Activated T-cell treated with anti-CD3 and anti-CD28 coated beads, Interleukin-2, amount 50 U/mL, for 72 hours (primary cell): ENCODE measurements around the gene UMAD1. TPM values are rescaled to one million over a fixed set of nuclear protein-coding genes. Genes with fewer than 3 reads are reported as not detected.
A peak's percentile ranks its signal among the peaks of the same experiment; 100 is the strongest.
"Not testable (repeated sequence)": the region's sequence is repeated elsewhere in the genome, so short reads cannot be mapped to it uniquely, and the experiment has no call there.

Experiments
- ATAC-seq, 2 donors: fragments of 150-1000 bp; cut with Tn5 transposase; replicated peaks in 1 of 2; 2 replicates each; pipeline ENCODE4 v1.10.0; 2021; ENCODE audit warnings: moderate library complexity in 2 of 2, mild to moderate bottlenecking in 1 of 2
- DNase-seq, 2 donors: peaks; one replicate each; pipeline ENCODE4 v3.0.0; 2021 to 2022; ENCODE audit warnings: mixed read lengths in 1 of 2
- H3K27ac Mint-ChIP-seq: one replicate; pipeline ENCODE4 v1.8.0; 2022; ENCODE audit warnings: mild to moderate bottlenecking, moderate library complexity, mixed read lengths
- H3K27me3 Mint-ChIP-seq: one replicate; pipeline ENCODE4 v1.8.0; 2022; ENCODE audit warnings: low read depth, mixed read lengths
- H3K36me3 Mint-ChIP-seq, 2 donors: one replicate each; pipeline ENCODE4 v1.8.0; 2022; ENCODE audit warnings: mixed read lengths in 2 of 2, mild to moderate bottlenecking in 1 of 2; ENCODE audit not compliant: insufficient read depth in 2 of 2
- H3K4me1 Mint-ChIP-seq: one replicate; pipeline ENCODE4 v1.8.0; 2022; ENCODE audit warnings: low read depth, mixed read lengths
- H3K4me3 Mint-ChIP-seq, 2 donors: one replicate each; pipeline ENCODE4 v1.8.0; 2022; ENCODE audit warnings: mild to moderate bottlenecking in 2 of 2, mixed read lengths in 2 of 2, moderate library complexity in 2 of 2
- H3K9me3 Mint-ChIP-seq, 2 donors: one replicate each; pipeline ENCODE4 v1.8.0; 2022; ENCODE audit warnings: mixed read lengths in 2 of 2
- total RNA-seq, 2 donors: library from RNA; stranded (reverse); gene quantifications; one replicate each; pipeline ENCODE4 v1.2.3, GENCODE V29; 2022

UMAD1 gene
- total RNA-seq, 2 donors from 2014 or later: 23.7 to 31.4 TPM

DNA sequence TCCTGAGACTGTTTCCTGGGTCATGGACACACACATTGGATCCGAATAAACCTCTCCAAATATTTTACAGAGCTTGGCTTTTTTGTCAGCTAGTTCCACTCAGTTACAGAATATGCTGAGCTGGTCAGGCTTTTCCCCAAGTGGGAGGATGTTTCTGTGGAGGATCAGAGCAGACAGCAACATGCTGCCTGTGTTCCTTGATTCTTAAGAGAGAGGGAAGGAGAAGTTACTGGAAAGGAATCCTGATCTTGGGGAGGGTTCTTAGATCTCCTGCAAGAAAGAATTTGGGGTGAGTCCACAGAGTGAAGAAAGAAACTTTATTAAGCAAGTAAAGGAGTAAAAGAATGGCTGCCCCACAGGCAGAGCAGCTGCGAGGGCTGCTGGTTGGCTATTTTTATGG lies 154.7 kb downstream of the UMAD1 start:
- H3K27me3 Mint-ChIP-seq: no peaks in the 10 kb centered on the region
- ATAC-seq (no peak), DNase-seq (no peak)
- peaks cover 1% of the 10 kb centered on the region for H3K4me1 Mint-ChIP-seq
- no peak overlapping the region for H3K27ac Mint-ChIP-seq
- peaks cover 0 to 8% of the 10 kb centered on the region in 2 donors for H3K9me3 Mint-ChIP-seq
- no peak overlapping the region for H3K4me3 Mint-ChIP-seq
- peaks cover 6 to 16% of the 10 kb centered on the region in 2 donors for H3K36me3 Mint-ChIP-seq

GRCh38 chr7:7795630-7796121 lies 155.1 kb downstream of the UMAD1 start:
- H3K9me3 Mint-ChIP-seq: peaks cover 0 to 8% of the 10 kb centered on the region in 2 donors
- H3K27me3 Mint-ChIP-seq: no peaks in the 10 kb centered on the region
- ATAC-seq (peak; percentile 58 to 91), DNase-seq (peak in 1 of 2 donors; percentile 12)
- H3K4me1 Mint-ChIP-seq: no peaks in the 10 kb centered on the region
- peaks cover 6 to 16% of the 10 kb centered on the region in 2 donors for H3K36me3 Mint-ChIP-seq
- H3K4me3 Mint-ChIP-seq: no peak overlapping the region
- H3K27ac Mint-ChIP-seq: no peak overlapping the region

- Mint-ChIP-seq H3K27me3 (no peaks in the 10 kb centered on the region), H3K4me3 (no peak overlapping the region), H3K36me3 (peaks cover 6 to 9% of the 10 kb centered on the region in 2 donors), H3K4me1 (no peaks in the 10 kb centered on the region), H3K27ac (no peak overlapping the region), H3K9me3 (peaks cover 0 to 8% of the 10 kb centered on the region in 2 donors)
- ATAC-seq (no peak), DNase-seq (no peak)
Observed at GRCh38 chr7:7798510-7798909, 158.0 kb downstream of the UMAD1 start.

DNA sequence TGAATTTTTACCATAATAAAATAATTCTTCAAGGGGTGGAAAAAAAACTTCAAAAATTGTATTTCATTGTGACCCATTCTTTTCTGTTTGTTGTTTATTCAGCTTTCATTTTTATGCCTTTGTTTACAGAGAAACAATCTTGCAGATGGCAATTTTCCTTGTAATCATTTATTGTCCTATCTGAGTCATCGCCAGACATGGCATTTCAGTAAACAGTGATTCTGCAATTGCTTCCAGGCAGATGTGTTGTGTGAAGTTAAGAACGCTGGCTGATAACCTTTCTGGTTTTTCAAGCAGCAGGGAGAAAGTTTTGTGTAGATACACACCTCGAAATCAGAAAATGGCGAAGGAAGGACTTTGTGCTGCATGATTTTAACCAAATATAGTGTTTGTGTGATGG lies 158.6 kb downstream of the UMAD1 start:
- H3K9me3 Mint-ChIP-seq: peaks cover 0 to 8% of the 10 kb centered on the region in 2 donors
- DNase-seq (no peak), ATAC-seq (no peak)
- H3K27ac Mint-ChIP-seq: no peak overlapping the region
- H3K36me3 Mint-ChIP-seq: peaks cover 6 to 9% of the 10 kb centered on the region in 2 donors
- H3K4me1 Mint-ChIP-seq: no peaks in the 10 kb centered on the region
- H3K27me3 Mint-ChIP-seq: no peaks in the 10 kb centered on the region
- H3K4me3 Mint-ChIP-seq: no peak overlapping the region

- Mint-ChIP-seq H3K9me3 (no peaks in the 10 kb centered on the region), H3K27me3 (no peaks in the 10 kb centered on the region), H3K4me1 (no peaks in the 10 kb centered on the region), H3K4me3 (no peak overlapping the region), H3K36me3 (peaks cover 0 to under 1% of the 10 kb centered on the region in 2 donors), H3K27ac (no peak overlapping the region)
- ATAC-seq: no peak
- DNase-seq: no peak
Observed at GRCh38 chr7:7802531-7802930, 162.0 kb downstream of the UMAD1 start.

DNA sequence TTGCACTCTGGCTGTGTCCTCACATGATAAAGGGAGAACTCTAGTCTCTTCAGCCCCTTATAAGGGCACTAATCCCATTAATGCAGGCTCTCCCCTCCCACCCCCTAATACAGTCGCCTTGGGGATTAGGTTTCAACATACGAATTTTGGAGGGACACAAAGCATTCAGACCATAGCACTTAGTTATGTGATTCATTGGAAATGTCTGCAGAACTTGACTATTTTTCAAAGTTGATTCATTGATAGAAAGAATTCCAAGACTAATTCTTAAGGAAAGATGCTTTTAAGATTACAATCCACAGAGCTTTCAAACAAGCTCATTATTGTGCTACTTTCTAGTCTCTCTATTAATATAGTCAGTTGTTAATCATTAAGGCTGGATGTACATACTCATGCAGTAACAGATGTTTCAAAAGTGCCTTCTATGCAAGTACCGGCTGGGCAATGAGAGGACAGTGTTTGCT lies 163.2 kb downstream of the UMAD1 start:
- no peak for ATAC-seq
- H3K27ac Mint-ChIP-seq: no peak overlapping the region
- no peaks in the 10 kb centered on the region for H3K4me1 Mint-ChIP-seq

DNA sequence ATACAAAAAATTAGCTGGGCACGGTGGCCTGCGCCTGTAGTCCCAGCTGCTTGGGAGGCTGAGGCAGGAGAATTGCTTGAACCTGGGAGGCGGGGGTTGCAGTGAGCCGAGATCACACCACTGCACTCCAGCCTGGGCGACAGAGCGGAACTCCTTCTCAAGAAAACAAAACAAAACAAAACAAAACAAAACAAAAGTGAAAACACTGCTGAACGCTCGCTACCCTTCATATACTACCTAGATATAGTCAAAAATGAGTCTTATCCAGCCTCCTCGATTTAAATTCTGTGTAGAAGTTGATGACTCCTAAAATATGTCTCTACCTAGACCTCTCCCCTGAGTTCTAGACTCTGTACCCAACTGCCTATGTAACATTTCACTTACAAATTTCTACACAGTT lies 164.3 kb downstream of the UMAD1 start:
- not testable (repeated sequence) for H3K4me3 Mint-ChIP-seq, DNase-seq, ATAC-seq, H3K4me1 Mint-ChIP-seq, H3K27me3 Mint-ChIP-seq, H3K27ac Mint-ChIP-seq, H3K9me3 Mint-ChIP-seq, H3K36me3 Mint-ChIP-seq

More for the DNA sequence above, 163.2 kb downstream of the UMAD1 start:
- Mint-ChIP-seq H3K36me3 (no peaks in the 10 kb centered on the region), H3K27me3 (no peaks in the 10 kb centered on the region), H3K9me3 (no peaks in the 10 kb centered on the region), H3K4me3 (no peak overlapping the region)
- no peak for DNase-seq

- H3K4me3 Mint-ChIP-seq: no peak overlapping the region
- H3K9me3 Mint-ChIP-seq: no peaks in the 10 kb centered on the region
- no peak for ATAC-seq
- no peaks in the 10 kb centered on the region for H3K36me3 Mint-ChIP-seq
- H3K4me1 Mint-ChIP-seq: no peaks in the 10 kb centered on the region
- H3K27ac Mint-ChIP-seq: no peak overlapping the region
- H3K27me3 Mint-ChIP-seq: no peaks in the 10 kb centered on the region
- DNase-seq: no peak
Observed at GRCh38 chr7:7805511-7806153, 165.1 kb downstream of the UMAD1 start.

DNA sequence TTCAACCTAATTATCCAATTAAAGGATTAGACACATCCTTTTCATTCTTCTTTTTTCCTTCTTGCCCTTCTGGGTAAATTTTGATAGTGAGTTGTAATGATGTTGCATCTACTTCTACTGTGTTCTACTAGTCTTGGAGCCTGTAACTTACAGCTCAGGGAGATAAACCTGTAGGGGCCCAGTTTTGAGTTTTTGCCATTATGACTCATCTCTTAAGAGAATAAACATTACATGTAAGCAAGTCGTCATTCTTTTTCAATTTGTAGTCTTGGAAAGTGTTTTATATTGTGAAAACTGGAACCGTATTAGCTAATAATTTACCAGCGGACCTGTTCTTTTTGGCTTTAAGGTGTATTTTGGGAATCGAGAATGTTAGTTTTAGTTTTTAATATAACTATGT lies 167.6 kb downstream of the UMAD1 start:
- DNase-seq (no peak), ATAC-seq (no peak)
- Mint-ChIP-seq H3K9me3 (no peaks in the 10 kb centered on the region), H3K36me3 (no peaks in the 10 kb centered on the region), H3K27ac (no peak overlapping the region), H3K4me1 (no peaks in the 10 kb centered on the region), H3K4me3 (no peak overlapping the region), H3K27me3 (no peaks in the 10 kb centered on the region)

GRCh38 chr7:7808626-7809025 lies 168.1 kb downstream of the UMAD1 start:
- H3K27ac Mint-ChIP-seq: no peak overlapping the region
- no peak overlapping the region for H3K4me3 Mint-ChIP-seq
- H3K9me3 Mint-ChIP-seq: no peaks in the 10 kb centered on the region
- no peaks in the 10 kb centered on the region for H3K36me3 Mint-ChIP-seq
- ATAC-seq: no peak
- H3K27me3 Mint-ChIP-seq: no peaks in the 10 kb centered on the region
- no peak for DNase-seq
- no peaks in the 10 kb centered on the region for H3K4me1 Mint-ChIP-seq

DNA sequence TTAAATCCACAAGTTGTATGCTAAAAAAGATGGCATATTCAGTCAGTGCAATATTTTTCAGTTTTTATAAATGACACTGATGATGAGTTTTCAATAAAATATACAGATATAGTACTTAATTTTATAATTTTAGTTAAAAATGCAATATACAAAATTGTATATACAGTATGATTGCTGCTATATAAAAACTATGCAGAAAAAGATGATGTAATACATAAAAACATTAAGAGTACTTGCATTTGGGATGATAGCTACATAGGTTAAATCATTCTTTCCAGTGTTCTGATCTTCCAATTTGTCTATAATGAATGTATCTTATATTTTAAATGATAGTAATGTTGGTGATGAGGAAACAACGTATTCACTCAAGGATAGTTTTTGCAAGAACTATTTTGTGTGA lies 169.8 kb downstream of the UMAD1 start:
- DNase-seq: no peak
- Mint-ChIP-seq H3K36me3 (no peaks in the 10 kb centered on the region), H3K4me3 (no peak overlapping the region), H3K27me3 (no peaks in the 10 kb centered on the region), H3K27ac (no peak overlapping the region), H3K4me1 (peaks cover 3% of the 10 kb centered on the region), H3K9me3 (no peaks in the 10 kb centered on the region)
- no peak for ATAC-seq

- Mint-ChIP-seq H3K27me3 (no peaks in the 10 kb centered on the region), H3K4me3 (no peak overlapping the region), H3K27ac (no peak overlapping the region), H3K36me3 (no peaks in the 10 kb centered on the region), H3K9me3 (no peaks in the 10 kb centered on the region), H3K4me1 (peaks cover 8% of the 10 kb centered on the region)
- DNase-seq (no peak), ATAC-seq (no peak)
Observed at GRCh38 chr7:7810826-7811225, 170.3 kb downstream of the UMAD1 start.

DNA sequence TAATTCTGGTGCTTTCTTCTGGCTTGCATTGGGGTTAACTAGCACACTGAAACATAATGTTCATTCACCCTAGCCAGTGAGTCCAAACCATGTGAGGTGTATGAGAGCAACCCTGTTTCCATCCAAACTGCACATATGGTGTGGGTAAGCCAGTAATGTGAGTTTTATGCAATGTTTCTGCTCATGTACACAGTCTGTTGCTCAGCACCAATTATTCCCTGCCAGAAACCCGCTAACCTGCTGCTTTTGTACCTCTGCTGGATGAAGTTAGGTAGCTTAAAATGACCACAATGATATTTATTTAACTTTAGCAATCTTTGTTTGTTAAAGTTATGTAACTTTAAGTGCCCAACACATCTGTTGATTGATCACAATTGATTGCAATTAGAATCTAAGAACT lies 171.6 kb downstream of the UMAD1 start:
- Mint-ChIP-seq H3K27me3 (no peaks in the 10 kb centered on the region), H3K9me3 (no peaks in the 10 kb centered on the region), H3K4me1 (peaks cover 21% of the 10 kb centered on the region), H3K27ac (no peak overlapping the region), H3K36me3 (peaks cover 0 to 1% of the 10 kb centered on the region in 2 donors), H3K4me3 (no peak overlapping the region)
- DNase-seq (no peak), ATAC-seq (no peak)

- no peaks in the 10 kb centered on the region for H3K27me3 Mint-ChIP-seq
- peak overlapping the region; percentile 85 for H3K27ac Mint-ChIP-seq
- no peak for DNase-seq
- ATAC-seq: no peak
- H3K36me3 Mint-ChIP-seq: peaks cover 0 to 4% of the 10 kb centered on the region in 2 donors
- peaks cover 33% of the 10 kb centered on the region for H3K4me1 Mint-ChIP-seq
- H3K4me3 Mint-ChIP-seq: peak overlapping the region in 1 of 2 donors; percentile 3
- H3K9me3 Mint-ChIP-seq: peaks cover 1 to 3% of the 10 kb centered on the region in 2 donors
Observed at GRCh38 chr7:7815395-7815794, 174.8 kb downstream of the UMAD1 start.
